ENCODE results near the gene PAQR9.
A peak's percentile ranks its signal among the peaks of the same experiment; 100 is the strongest.

PAQR9 gene

DNA sequence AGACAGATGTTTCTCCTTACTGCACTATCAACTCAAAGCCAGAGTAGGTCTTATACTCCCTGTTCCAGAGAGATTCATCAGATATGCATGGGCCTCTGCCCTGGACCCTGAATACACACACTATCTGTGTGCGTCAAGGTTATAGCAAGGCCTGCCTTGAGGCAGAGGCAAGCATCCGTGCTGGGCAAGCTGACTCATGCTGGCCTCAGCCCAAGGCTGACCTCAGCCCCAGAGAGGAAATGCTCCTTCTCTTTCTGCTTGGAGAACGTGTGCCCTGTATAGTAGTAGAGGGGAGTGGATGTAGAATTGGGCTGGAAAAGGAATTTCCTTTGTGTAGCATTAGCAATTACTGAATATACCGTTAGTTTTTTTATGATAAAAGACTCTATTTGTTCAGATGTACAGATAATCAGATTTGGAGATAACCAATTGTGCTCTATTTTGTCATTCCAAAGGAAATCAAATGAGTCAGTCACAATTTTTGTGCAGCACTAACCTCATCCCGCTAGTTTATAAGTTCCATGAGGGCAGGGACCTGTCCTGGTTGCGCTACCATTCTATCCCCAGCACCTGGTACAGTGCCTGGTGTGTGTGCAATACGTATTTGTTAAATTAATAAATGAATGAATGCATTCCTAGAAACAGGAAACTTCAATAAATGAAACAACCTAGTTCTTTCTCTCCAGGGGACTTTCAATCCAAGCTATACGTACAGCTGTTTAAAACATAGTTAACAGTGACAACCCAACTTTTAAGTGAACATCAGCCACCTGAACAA is 13.3 kb upstream of the PAQR9 start:
- Histone ChIP-seq H2AFZ (ENCODE audit: low read depth, low read length) (no peak overlapping the region), H3K27ac (ENCODE audit: low read length) (no peak overlapping the region), H4K20me1 (ENCODE audit: insufficient read depth, low read length) (no peaks in the 10 kb centered on the region), H3K79me2 (ENCODE audit: insufficient read depth, low read length) (no peaks in the 10 kb centered on the region), H3K4me3 (ENCODE audit: low read depth in 1 of 2, low read length in 2 of 2) (no peak overlapping the region), H3K36me3 (ENCODE audit: insufficient read depth, low read length) (no peaks in the 10 kb centered on the region), H3K9ac (ENCODE audit: low read depth, low read length) (no peak overlapping the region), H3K4me1 (ENCODE audit: insufficient read depth, low read length) (no peaks in the 10 kb centered on the region), H3K9me3 (ENCODE audit: insufficient read depth, low read length, severe bottlenecking) (no peaks in the 10 kb centered on the region), H3K27me3 (ENCODE audit: insufficient read depth, low read length, poor library complexity) (peaks cover 15% of the 10 kb centered on the region), H3K4me2 (ENCODE audit: insufficient read depth, low read length) (no peak overlapping the region)
- no peak for TF ChIP-seq EZH2 (IDR thresholded peaks at IDR 0.05; ENCODE audit: borderline replicate concordance, low read depth, low read length, severe bottlenecking)
- TF ChIP-seq, protein P1, sequence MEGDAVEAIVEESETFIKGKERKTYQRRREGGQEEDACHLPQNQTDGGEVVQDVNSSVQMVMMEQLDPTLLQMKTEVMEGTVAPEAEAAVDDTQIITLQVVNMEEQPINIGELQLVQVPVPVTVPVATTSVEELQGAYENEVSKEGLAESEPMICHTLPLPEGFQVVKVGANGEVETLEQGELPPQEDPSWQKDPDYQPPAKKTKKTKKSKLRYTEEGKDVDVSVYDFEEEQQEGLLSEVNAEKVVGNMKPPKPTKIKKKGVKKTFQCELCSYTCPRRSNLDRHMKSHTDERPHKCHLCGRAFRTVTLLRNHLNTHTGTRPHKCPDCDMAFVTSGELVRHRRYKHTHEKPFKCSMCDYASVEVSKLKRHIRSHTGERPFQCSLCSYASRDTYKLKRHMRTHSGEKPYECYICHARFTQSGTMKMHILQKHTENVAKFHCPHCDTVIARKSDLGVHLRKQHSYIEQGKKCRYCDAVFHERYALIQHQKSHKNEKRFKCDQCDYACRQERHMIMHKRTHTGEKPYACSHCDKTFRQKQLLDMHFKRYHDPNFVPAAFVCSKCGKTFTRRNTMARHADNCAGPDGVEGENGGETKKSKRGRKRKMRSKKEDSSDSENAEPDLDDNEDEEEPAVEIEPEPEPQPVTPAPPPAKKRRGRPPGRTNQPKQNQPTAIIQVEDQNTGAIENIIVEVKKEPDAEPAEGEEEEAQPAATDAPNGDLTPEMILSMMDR (IDR thresholded peaks at IDR 0.05; ENCODE audit: borderline replicate concordance, extremely low read depth, low read length, poor library complexity, severe bottlenecking), result no peak
- no peak for DNase-seq
- no peak for ATAC-seq (ENCODE audit: insufficient read depth, low read depth)

DNA sequence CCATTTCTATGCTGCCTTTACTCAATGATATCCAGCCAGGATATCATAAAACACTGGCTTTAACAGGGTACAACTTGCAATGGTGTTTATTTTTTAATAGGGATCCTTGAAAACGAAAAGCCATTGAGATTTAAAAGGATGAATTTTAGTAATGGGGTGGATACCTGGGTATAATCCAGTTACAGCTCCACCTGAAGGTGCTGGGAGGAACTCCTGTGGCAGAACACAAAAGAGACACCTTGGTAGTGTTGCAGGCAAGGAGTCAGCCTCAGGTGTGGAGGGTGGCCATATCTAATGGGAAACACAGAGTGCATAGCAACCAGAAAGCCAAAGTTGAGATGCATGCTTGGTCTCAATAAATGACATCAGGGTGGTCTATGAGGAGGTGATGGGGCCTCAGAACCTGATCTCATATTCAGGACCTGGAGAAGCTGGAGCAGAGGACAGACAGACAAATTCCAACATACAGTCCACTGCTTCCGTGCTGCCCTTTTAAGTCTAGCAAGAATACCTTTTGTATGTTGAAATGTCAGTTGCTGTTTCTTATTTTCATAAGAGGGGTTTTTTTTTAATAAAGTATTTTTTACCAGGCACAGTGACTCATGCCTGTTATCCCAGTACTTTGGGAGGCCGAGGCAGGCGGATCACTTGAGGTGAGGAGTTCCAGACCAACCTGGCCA is 12.0 kb upstream of the PAQR9 start:
- Histone ChIP-seq H3K4me3 (ENCODE audit: low read depth in 1 of 2, low read length in 2 of 2) (no peak overlapping the region), H2AFZ (ENCODE audit: low read depth, low read length) (no peak overlapping the region), H3K27me3 (ENCODE audit: insufficient read depth, low read length, poor library complexity) (peaks cover 17% of the 10 kb centered on the region), H3K27ac (ENCODE audit: low read length) (no peak overlapping the region), H3K4me1 (ENCODE audit: insufficient read depth, low read length) (no peaks in the 10 kb centered on the region), H3K9ac (ENCODE audit: low read depth, low read length) (no peak overlapping the region), H3K9me3 (ENCODE audit: insufficient read depth, low read length, severe bottlenecking) (no peaks in the 10 kb centered on the region), H3K79me2 (ENCODE audit: insufficient read depth, low read length) (no peaks in the 10 kb centered on the region), H4K20me1 (ENCODE audit: insufficient read depth, low read length) (no peaks in the 10 kb centered on the region), H3K4me2 (ENCODE audit: insufficient read depth, low read length) (no peak overlapping the region), H3K36me3 (ENCODE audit: insufficient read depth, low read length) (no peaks in the 10 kb centered on the region)
- no peak for TF ChIP-seq EZH2 (IDR thresholded peaks at IDR 0.05; ENCODE audit: borderline replicate concordance, low read depth, low read length, severe bottlenecking)
- TF ChIP-seq, protein P1 (IDR thresholded peaks at IDR 0.05; ENCODE audit: borderline replicate concordance, extremely low read depth, low read length, poor library complexity, severe bottlenecking), result peak; percentile 14
- DNase-seq, result no peak
- ATAC-seq (ENCODE audit: insufficient read depth, low read depth), result no peak

DNA sequence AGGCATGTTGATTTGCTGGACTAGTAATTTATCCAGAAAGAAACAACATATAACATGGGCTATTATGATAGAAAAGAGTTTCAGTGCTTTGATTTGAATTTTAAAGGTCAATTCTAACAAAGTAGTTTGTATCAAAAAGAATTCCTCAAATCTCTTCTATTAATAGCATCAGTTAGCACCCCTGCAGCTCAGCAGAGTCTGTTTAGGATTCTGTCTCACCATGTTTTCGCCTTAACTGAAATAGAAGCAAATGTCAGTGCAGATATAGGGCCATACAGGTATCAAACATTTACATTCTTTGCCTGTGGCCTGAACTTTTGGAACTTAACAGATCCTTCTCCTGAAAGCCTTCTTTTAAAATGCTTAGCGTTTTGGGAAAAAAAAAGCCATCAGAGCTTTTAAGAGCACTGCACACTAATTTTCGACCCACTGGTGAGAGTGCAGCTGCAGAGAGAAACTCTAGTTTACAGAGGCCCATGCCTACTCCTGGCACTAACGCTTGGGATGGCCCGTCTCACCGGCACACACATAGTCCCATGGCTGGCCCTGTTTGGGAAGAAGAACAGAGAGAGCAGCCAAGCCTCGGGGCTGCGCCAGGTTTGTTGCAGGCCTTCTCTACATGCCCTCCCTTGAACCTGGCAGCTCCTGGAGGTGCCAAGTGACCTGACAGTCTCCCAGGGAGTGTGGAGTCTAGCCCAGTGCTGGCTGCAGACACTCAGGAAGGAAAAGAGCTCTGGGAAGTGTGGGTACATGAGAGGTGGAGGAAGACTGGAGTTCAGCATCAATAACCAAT is 9.9 kb upstream of the PAQR9 start:
- TF ChIP-seq, protein P1 (IDR thresholded peaks at IDR 0.05; ENCODE audit: borderline replicate concordance, extremely low read depth, low read length, poor library complexity, severe bottlenecking), result no peak
- TF ChIP-seq EZH2 (IDR thresholded peaks at IDR 0.05; ENCODE audit: borderline replicate concordance, low read depth, low read length, severe bottlenecking), result no peak
- Histone ChIP-seq H4K20me1 (ENCODE audit: insufficient read depth, low read length) (no peaks in the 10 kb centered on the region), H3K27me3 (ENCODE audit: insufficient read depth, low read length, poor library complexity) (peaks cover 4% of the 10 kb centered on the region), H3K4me3 (ENCODE audit: low read depth in 1 of 2, low read length in 2 of 2) (no peak overlapping the region), H3K36me3 (ENCODE audit: insufficient read depth, low read length) (no peaks in the 10 kb centered on the region), H3K27ac (ENCODE audit: low read length) (no peak overlapping the region), H3K9me3 (ENCODE audit: insufficient read depth, low read length, severe bottlenecking) (no peaks in the 10 kb centered on the region), H2AFZ (ENCODE audit: low read depth, low read length) (no peak overlapping the region), H3K4me1 (ENCODE audit: insufficient read depth, low read length) (no peaks in the 10 kb centered on the region), H3K9ac (ENCODE audit: low read depth, low read length) (no peak overlapping the region), H3K4me2 (ENCODE audit: insufficient read depth, low read length) (no peak overlapping the region), H3K79me2 (ENCODE audit: insufficient read depth, low read length) (no peaks in the 10 kb centered on the region)
- DNase-seq, result no peak
- ATAC-seq (ENCODE audit: insufficient read depth, low read depth), result no peak

All from DND-41 (cell line).